Smooth muscle cell of the umbilical artery (primary cell): ENCODE results near the gene VPS16. TPM values are rescaled to one million over a fixed set of nuclear protein-coding genes. Genes with fewer than 3 reads are reported as not detected.

Experiments used
- total RNA-seq: library from RNA; depleted of rRNA; stranded (reverse); fragments of >200 nt; gene quantifications from 2 replicates; pipeline ENCODE4 v1.2.3, GENCODE V29; 2014

VPS16 gene
- 51.2 and 57.6 TPM in 2 replicates for total RNA-seq

DNA sequence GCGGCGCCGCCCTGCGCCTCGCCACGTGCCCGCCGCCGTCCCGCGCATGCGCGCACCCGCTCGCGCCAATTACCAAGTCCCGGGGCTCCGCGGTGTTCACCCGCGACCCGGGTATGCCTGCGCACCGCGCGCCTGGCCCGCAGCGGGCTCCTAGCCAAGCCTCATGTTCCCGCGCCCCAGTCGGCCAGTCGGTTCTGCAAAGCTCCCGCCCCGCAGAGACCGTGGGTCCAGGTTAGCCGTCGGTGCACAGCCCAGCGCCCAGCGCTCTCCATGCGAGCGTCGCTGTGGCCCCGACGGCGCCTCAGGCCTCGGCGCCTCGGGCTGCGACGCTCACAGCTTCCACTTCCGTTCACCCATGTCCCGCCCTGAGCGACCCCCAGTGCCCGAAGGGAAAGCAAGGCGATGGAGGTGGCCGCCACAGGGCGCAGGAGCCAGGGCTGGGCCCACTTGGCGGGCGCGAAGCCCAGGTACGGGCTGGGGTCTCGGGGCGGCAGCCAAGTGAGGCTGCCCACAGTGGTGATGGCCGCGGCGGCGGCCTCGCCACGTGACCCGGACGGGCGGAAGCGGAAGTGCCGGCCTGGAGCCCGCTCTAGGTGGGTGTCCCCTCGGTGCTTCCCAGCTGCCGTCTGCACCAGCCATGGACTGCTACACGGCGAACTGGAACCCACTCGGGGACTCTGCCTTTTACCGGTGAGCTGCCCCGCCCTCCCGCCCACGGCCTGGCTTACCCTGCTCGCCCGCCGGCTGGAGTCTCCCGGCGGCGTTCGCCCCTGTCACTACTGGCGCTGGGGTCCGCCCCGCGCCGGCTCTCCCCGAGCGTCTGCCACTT, at the start of gene VPS16, which contains the start of gene PCED1A:
Gene VPS16, plus strand, starts transcription at position 608 of the 829 bp plus-strand sequence. Its CDS starts 30 bp downstream, at position 638.
Gene PCED1A, minus strand, starts transcription at position 518 of the 829 bp plus-strand sequence. CDS start 743 bp downstream, outside the sequence.

DNA sequence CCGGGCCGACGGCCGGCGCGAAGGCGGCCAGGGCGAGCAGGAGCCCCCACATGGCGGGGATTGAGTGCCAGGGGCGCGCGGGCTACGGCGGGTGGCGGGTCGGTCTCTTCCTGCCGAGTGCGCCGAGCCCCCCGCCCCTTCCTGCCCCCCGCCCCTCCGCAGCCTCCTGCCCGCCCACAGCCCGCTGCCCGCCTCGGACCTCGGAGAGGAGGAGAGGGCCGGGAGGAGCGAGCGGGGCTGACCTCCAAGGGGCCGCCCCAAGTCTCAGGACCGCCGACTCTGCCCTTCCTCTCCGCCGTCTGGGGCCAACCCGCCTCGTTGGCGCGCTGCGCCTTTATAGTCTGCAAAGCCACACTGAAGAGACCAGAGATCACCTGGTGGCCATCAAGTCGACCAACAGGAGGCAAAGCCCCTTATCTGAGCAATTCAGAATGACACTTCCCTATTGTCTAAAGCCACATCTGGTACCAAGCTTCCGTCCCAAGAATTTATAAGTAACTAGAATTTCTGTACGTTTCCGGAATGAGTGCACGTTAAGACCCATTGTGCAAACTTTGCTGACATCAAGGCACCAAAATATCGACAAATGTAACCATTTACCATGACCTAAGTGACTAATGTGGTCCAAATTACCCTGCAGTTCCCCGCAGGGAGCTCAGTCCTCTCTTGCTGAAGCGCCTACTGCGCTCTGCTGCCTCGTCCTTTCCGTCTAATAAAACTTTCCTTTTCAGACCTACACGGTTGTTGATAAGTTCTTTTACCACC, 39.8 kb upstream of the VPS16 start, which contains the start of gene CPXM1:
Gene CPXM1, minus strand, starts transcription at position 107 of the 765 bp plus-strand sequence. Its CDS starts 55 bp downstream, at position 52.

DNA sequence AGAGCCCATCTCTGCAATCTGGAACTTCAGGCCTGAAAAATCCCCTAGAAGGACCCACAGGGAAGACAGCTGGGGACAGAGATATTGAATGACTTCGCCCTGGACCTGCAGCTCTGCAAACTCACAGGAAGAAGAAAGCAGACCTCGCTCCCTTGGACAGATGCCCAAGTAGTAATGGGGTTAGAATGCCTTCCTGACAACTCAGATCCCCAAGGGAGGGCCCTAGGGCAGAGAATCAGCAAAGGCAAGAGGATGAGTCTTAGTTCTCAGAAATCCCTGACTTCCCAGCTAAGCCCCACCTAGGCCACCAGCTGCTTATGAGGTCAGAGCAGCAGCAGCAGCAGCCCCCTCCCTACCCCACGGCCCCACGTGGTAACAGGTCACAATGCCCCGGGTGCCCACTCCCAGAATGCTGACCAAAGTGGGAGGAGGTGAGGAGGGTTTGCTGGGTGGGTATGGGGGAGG, 25.9 kb upstream of the VPS16 start, which contains the start of gene C20orf141:
Gene C20orf141, plus strand, starts transcription at position 401 of the 465 bp plus-strand sequence. CDS start 198 bp downstream, outside the sequence.

DNA sequence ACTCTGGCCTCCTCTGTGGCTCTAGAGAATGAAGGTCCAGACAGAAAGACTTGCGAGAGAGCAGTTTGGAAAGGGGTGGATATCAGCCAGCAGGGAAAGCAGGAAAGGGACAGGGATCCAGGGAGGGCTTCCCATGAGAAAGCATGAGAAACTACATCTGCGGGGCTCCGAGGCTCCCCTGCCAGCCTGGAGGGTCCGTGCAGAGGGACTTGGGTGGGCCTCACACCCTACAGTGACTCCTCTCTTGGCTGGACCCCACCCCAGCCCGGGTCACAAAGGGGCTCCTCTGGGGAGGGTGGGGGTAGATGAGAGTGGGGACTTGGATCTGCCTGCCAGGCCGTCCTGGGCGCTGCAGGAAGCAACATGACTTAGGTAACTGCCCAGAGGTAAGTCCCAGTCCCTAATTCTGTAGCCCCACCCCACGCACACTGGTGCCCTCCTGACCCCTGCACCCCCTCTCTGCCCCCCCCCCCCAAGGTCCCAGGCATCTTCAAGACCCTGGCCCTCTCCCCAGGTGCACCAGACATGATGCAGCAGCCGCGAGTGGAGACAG, 24.4 kb upstream of the VPS16 start, which contains the start of gene TMEM239:
Gene TMEM239, plus strand, starts transcription at position 335 of the 553 bp plus-strand sequence. Its CDS starts 191 bp downstream, at position 526.

DNA sequence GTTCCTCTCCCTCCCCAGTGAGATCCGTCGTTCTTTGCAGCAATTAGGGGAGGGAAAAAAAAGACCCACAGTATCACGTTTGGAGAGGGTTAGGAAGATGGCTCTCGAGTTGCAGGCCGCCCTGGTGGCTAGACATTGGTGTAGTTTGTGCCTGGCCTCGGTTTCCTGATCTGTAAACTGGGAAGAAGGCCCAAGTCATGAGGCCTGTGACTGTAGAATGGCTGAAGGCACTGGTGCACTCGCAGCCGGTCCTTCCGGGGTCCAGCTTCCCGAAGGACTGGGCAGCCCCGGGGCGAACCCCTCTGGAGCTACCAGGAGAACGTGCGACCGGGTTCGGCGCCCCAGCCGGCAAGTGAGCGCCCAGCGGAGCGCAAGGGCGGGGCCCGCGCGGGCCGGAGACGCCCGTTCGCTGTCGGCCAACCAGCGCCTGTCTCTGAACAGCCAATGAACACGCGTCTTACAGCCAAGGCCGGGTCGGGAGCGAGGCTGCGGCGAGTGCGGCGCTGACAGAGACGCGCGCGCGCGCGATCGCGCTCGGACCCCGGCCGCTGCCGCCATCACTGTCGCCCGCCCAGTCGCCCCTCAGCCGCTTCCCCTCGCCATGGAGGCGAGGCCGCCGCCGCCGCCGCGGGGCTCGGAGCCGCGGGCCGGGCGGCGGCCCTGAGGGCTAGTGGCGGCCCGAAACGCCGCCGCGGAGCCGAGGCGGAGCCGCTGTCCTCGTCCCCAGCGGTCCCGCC, 32.6 kb downstream of the VPS16 start, which contains the start of gene PTPRA:
Gene PTPRA, plus strand, starts transcription at position 472 of the 737 bp plus-strand sequence. CDS start 90,797 bp downstream, outside the sequence.

Other genes with a start within 250 kb of the VPS16 start
- gene NOP56, start 188.1 kb upstream of the VPS16 start, total RNA-seq: 119 and 127 TPM in 2 replicates
- gene IDH3B, start 176.5 kb upstream of the VPS16 start, total RNA-seq: 62.1 and 66.0 TPM in 2 replicates
- 1.8 and 1.9 TPM in 2 replicates for gene EBF4, start 148.0 kb upstream of the VPS16 start, total RNA-seq
- gene CPXM1, start 40.1 kb upstream of the VPS16 start, total RNA-seq: 1.1 and 3.9 TPM in 2 replicates
- not detected in 2 replicates for gene C20orf141, start 25.8 kb upstream of the VPS16 start, total RNA-seq
- gene TMEM239, start 24.4 kb upstream of the VPS16 start, total RNA-seq: not detected in 2 replicates
- 26.5 and 33.0 TPM in 2 replicates for gene PCED1A, start 90 bp upstream of the VPS16 start, total RNA-seq
- 20.2 and 32.8 TPM in 2 replicates for gene PTPRA, start 32.7 kb downstream of the VPS16 start, total RNA-seq
- 0.59 TPM in 1 of 2 replicates, not detected in the other for gene GNRH2, start 202.9 kb downstream of the VPS16 start, total RNA-seq
- gene MRPS26, start 205.3 kb downstream of the VPS16 start, total RNA-seq: 25.2 and 30.6 TPM in 2 replicates
- not detected in 2 replicates for gene OXT, start 230.9 kb downstream of the VPS16 start, total RNA-seq
- gene AVP, start 244.0 kb downstream of the VPS16 start, total RNA-seq: not detected in 2 replicates